RPMI8226 (cell line): ENCODE data around the gene GRIP2.
A peak's percentile ranks its signal among the peaks of the same experiment; 100 is the strongest.

Source experiments
- DNase-seq: peaks from one replicate; pipeline ENCODE4 v3.0.0-alpha.2; 2015

GRIP2 gene

DNA sequence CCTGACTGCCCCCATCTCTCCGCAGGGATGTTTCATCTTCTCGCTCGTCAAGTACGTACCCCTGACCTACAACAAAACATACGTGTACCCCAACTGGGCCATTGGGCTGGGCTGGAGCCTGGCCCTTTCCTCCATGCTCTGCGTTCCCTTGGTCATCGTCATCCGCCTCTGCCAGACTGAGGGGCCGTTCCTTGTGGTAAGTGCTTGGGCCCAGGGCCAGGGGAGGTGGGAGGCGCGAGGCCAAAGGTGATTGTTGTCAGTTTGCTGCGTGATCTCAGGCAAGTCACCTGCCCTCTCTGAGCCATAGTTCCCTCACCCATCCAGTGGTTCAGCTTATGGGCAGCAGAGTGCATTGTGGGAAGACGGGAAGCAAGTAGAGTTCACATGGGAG is 58.5 kb downstream of the GRIP2 start:
- no peak for DNase-seq

DNA sequence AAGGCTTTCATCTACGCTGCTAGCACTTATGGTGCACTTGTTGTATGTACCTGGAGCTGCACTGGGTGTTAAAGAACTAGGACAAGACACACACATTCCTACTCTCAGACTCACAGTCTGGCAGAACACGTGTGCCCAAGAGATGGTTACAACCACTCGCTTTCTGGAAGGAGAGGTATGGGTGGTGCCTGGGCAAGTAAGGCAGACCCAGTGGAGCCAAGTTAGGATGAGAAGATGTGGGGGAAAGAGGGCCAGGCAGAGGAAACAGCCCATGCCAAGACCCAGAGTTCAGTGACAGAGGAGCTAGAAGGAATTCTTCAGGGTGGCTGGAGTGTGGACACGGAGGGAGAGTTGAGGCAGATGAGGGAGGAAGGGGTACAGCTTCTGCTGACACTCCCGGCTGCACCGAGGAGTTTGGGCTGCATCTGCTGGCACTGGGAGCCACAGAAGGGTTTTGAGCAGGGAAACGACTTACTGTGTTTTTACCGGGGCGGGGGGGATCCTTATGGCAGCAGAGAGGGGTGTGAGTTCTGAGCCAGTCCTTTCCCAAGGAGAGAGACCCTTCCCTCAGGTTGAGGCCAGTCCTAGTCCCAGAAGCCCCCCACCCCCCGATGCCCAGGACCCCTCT is 59.0 kb downstream of the GRIP2 start:
- DNase-seq = no peak

DNA sequence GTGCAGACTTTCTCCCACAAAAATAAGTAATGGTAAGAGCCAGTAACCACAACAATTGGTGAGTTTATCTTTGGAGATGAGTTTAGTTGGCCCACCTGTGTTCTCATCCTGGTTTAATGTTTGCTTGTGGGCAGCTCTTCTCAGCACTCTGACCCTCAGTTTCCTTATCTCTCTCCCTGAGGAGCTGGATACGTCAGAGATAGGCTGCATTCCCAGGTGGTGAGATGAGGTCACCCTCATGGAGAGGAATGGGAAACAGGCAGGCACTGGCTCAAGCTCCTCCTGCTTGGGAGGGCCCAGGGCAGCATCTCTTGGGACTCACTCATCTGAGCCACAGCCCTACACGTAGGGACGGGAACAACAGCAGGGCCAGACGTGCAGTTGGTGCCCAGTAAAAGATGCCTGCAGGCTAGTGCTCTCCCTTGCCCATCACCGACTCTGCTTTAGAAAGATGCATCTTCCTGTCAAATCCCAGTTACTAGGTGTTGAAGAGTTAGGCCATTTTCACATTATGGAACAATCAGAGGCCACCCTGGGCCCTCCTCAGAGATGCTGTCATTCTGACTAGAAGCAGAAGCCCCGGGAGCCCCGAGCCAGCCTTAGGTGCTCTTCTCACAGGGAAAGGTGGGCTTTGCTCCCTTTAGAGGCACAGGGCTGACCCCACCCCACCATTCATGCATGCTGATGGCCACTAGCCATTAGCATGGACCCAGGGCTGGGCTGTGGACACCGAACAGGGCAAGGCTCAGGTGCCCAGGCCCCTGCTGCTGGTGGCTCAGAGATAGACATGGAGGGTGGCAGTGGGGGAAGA is 59.7 kb downstream of the GRIP2 start:
- DNase-seq = no peak

DNA sequence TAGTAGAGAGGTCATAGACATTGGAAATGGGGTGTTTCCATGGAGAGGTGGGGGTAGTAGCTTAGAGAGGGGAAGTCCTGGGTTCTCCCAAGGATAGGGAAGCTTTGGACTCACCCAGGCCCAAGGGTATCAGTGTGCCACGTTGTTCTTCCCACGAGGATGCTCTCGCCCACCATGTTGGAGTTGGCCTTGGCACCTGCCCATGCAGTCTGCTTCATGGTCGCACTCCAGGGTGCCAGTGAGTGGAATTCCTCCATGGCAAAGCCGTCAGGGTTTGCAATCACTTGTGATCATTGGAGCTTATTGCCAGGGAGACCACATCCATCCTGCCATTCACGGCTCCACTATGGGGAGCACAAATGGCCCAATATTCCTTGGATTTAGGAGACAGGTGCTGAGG is 60.6 kb downstream of the GRIP2 start:
- DNase-seq = no peak

DNA sequence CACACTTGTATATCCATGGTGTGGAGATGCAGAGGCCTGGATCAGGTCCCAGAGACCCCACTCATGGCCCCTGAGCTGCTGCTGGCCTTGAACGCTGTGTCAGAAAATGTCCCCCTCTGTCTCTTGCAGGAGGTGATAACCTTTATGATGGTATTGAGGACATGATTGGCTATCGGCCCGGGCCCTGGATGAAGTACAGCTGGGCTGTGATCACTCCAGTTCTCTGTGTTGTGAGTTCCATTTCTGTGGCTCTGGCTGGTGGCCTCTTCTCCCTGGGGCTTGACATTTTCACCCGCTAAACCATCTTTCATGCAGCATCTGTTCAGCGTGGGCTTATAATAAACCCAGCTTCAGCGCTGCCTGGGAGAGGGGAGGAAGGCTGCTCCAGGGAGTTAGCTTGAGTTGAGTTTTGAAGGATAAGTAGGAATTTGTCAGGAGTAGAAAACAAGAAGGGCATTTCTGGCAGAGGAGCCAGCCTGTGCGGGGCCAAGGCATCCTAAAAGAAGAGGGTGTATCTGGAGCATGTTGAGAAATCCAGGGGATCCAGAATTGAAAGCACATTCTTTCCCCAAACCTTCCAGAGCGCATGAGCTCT is 61.1 kb downstream of the GRIP2 start:
- no peak for DNase-seq

GRCh38 chr3:14477311-14477935 is 62.7 kb downstream of the GRIP2 start:
- no peak for DNase-seq

GRCh38 chr3:14476583-14477265 is 63.4 kb downstream of the GRIP2 start:
- DNase-seq = no peak

DNA sequence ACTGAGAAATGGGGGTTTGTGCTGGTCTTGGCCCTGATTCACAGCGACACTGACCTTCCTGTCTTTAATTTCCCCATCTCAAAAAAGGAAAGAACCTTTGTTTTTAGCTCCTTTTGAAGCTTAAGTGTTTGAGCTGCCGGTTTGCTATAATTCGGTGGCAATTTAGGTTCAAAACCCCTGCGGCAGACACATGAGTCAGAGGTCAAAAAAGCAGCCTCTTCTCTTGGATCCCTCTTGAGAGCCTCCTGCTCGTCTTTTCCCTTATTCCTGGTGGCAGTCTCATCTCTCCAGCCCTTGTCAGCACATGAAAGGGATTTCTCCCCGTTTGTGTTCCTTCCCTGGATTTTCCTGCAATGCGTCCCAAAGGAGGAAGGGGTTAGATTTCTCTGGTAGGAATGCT is 64.5 kb downstream of the GRIP2 start:
- no peak for DNase-seq

DNA sequence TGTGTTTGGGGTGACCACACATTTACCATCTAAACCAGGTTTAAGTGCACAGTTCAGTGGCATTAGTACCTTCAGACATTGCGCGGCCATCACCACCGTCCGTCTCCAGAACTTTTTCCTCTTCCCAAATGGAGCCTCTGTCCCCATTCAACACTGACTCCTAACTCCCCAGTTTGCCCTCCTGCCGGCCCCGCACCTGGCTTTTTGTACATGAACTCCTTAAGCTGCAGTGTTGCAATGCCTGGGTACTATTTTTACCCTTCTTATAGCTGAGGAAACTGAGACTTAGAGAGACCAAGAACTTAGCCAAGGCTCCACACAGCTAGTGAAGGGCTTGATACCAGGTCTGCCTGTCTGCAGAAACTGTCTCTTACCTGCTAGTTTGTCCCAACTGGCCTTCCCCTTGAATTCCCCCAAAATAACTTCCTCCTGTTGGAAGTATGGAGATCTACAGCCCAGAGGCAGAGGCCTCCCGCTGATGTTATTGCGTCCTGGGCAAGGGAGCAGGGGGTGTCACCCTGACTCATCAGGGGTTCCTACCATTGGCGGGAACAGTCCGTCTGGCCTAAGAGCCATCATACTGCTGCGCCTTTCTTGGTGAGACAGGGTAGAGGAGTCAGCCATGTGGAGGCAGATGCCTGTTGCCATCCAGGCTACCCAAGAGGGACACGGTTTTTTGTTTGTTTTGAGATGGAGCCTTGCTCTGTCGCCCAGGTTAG is 65.6 kb downstream of the GRIP2 start:
- DNase-seq = no peak

GRCh38 chr3:14473411-14473891 is 66.7 kb downstream of the GRIP2 start:
- no peak for DNase-seq

DNA sequence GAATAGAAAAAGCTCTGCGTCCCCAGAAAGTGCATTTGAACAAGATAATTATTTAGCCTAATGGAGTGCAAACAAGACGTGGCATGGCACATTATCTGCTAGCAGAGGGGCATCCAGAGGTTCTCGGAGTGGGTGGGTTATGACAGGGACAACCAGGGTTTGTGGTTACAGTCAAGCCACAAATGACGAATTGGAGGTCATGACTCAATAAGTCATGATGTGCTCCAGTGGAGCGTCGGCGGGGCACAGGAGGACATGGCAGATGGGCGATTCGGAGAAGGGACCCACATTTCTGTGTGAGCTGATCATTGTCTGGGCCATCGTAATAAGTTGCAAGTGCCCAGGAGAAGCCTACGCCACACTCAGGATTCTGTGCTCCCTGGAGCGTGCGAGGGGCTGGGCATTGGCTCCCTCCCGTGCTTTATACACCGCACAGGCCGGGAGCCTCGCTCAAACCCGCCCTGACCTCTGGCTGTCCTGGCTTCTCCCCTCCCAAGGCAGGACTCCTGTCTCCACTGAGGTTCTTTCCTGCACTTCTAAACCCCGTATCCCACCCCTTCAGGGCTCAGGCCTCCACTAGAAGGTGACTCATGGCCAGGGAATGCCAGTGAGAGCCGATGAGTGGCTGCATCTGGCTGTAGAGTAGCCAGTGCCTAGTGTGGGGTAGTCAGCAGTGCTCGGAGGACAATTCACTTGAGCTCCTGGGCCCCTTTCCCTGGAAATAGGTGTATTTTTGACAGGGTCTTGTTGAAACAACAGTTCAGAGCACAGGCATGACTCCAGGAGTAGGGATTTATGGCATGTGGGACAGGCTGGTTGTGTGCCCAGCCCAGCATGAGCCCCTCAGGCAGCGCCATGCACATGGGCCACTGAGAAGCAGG is 67.4 kb downstream of the GRIP2 start:
- DNase-seq = no peak

- DNase-seq = no peak
Measured at GRCh38 chr3:14471690-14472089, 68.5 kb downstream of the GRIP2 start.

DNA sequence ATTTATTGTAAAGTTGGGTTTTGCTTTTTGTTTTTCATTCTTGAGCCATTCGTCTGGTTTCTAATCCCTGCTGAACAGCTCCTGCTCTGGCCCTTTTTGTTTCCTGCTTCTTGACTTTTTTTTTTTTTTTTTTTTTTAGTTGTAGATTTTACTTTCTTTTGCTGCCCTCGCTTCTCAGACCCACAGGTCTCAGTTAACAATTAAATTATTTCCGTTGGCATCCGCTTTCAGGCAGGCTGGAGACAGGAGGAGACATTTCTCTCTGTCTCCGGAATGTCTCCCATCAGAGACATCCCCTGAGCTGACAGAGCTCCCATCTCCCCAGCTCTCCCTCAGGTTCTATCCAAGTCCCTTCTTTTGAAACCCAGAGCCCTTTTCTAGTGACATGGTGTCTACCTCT is 69.1 kb downstream of the GRIP2 start:
- DNase-seq = no peak

GRCh38 chr3:14470461-14470860 is 69.7 kb downstream of the GRIP2 start:
- no peak for DNase-seq

GRCh38 chr3:14468621-14468981 is 71.5 kb downstream of the GRIP2 start:
- DNase-seq = no peak

- peak; percentile 27 for DNase-seq
Measured at GRCh38 chr3:14467814-14468620, 72.1 kb downstream of the GRIP2 start.

DNA sequence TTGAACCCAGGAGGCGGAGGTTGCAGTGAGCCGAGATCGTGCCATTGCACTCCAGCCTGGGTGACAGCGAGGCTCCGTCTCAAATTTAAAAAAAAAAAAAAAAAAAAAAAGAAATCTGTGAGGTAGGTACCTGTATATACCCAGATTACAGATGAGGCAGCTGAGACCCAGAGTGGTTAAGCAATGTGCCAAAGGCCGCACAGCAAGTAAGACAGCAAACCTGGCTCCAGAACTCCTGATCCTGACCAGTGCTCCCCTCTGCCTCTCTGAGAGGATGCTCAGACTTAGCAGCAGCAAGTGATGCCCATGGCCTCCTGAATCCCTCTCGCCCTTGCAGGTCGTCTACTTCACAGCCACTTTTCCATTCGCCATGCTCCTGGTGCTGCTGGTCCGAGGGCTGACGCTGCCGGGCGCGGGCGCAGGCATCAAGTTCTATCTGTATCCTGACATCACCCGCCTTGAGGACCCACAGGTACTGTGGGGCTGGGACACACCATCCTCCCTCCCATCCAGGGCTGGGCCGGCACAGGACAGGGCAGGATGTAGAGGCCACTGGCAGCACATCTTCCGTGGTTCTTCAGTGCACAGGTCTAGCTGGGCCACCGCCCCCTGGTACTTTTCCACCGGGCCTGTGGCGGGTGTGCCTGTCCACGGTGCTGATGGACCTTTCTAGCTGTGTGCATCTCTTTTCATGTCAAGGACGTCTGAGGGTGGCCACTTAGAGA is 73.8 kb downstream of the GRIP2 start:
- DNase-seq = no peak

DNA sequence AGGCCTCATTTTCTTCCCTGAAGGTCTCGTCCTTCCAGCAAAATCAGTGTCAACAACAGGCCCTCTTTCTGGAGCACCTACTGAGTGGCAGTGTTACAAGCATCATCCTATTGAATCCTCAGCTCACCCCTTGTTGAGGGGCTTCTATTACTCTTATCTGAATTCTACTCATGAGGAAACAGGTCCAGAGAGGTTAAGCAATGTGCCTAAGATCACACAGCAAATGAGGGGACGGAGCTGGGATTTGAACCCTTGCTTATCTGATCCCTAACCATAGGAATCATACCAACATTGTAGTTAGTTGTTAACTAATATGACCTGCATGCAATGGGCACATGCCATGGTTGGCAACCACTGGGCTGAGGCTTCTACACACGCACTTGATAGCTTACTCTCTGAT is 74.7 kb downstream of the GRIP2 start:
- DNase-seq = no peak

DNA sequence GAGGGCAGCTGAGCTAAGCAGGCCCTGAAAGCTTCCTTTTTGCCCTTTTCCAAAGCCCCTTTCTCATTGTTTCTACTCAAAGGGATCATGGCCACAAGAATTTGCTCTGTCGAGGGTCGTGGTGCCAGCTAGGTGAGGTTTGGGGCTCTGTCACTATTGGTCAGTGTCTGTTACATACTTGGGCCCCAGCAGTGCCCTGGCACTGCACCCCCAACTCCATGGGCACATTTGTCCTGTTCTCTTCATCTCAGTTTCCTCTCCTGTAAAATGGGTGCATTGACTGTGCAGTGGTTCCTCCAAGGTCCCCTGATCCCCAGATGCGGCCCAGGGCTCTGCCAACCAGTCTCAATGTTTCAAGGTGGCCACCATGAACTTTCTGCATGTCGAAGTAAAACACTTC is 75.6 kb downstream of the GRIP2 start:
- no peak for DNase-seq

DNA sequence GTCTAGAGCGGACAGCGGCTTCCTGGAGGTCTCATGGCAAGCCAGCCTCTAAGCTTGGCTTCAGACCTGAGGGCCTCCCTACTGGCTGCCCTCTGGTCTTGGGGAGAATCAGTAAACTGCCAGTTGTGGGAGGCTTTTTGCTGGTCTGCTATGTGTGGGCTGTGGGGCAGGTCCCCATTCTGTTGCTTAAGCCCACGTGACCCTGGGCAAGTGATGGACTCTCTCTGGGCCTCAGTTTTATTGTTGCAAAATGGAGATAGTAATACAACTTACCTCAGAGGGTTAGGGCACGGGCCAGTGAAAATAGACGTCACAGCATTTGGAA is 76.0 kb downstream of the GRIP2 start:
- DNase-seq = no peak
